HG02981 (cell line): ENCODE data around the gene IFNL4.
"Not testable (repeated sequence)": the region's sequence is repeated elsewhere in the genome, so short reads cannot be mapped to it uniquely, and the experiment has no call there.

Experiments used
- ATAC-seq: cut with Tn5 transposase; IDR thresholded peaks from one replicate; pipeline ENCODE4 v1.9.1; 2021; ENCODE audit warnings: mild to moderate bottlenecking, moderate library complexity; ENCODE audit not compliant: unreplicated experiment

Gene IFNL4

DNA sequence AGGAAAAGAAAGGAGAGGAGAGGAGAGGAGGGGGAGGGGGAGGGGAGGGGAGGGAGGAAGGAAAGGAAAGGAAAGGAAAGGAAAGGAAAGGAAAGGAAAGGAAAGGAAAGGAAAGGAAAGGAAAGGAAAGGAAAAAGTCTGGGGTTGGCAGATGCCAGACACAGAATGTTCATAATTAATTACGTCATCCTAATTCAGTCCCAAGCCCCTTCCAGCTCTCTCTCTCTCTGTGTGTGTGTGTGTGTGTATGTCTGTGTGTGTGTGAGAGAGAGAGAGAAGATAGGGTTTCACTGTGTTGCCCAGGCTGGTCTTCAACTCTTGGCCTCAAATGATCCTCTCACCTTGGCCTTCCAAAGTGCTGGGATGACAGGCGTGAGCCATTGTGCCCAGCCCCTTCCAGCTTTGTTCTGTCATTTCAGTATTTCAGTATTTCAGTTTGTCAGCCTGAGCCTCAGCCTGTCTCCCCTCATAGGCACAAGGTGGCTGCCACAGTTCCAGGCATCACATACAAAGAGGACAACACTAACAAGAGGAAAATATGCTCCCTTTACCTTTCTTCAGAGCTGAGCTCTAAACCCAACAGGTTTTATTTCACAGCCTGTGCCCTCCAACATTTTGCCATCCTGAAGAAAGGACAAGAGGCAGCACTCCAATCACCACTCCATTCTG lies 18.4 kb downstream of the IFNL4 start:
- no peak for ATAC-seq

DNA sequence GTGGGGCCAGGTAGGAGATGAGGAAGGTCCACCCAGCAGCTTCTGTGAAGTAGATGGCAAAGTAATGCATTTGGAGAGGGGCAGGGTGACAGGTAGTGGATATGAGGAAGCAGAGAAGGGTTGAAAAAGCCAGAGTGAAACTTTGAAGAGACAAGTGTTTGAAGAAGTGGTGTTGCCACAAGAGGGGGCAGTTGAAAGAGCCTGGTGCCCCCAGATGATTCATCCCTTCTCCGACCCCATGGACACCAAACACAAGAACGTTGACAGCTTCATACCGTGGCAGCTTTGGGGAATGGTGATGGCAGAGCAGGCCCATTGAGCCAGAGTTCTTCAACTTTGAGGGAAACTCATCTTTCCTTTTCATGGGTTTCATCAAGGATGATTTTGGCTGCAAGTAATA lies 23.7 kb downstream of the IFNL4 start:
- no peak for ATAC-seq

DNA sequence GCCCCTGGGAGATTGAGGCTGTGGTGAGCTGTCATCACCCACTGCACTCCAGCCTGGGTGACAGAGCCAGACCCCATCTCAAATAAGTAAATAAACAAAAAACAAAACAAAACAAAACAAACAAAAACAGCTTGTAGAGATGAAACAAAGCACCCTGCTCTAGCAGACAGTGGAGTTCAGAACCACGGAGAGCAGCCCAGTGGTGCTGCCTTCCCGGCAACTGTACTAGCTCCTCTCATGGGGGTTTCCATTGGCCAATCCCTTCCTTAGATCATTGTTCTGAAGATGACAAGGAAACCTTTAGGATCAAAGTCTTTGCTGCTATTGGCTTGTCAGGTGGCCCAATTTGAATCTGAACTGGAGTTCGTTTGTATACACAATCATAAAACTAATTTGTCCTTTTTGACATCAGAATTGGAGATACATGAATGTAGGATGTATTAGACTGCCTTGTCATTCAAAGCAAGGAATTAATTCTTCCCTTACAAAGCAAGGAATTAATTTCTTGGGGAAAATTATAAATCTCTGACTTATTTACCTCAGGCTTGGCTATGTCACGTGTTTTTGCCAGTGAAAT lies 24.9 kb downstream of the IFNL4 start:
- no peak for ATAC-seq

DNA sequence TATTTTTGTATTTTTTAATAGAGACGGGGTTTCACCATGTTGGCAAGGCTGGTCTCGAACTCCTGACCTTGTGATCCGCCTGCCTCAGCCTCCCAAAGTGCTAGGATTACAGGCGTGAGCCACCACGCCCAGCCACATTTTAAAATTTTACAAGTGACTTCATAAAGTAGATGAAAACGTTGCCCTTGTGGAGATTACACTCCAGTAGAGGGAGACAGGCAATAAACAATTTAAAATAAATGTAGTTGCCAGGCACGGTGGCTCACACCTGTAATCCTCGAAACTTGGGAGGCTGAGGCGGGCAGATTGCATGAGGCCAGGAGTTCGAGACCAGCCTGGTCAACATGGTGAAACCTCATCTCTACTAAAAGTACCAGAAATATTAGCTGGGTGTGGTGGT lies 29.5 kb downstream of the IFNL4 start:
- not testable (repeated sequence) for ATAC-seq

DNA sequence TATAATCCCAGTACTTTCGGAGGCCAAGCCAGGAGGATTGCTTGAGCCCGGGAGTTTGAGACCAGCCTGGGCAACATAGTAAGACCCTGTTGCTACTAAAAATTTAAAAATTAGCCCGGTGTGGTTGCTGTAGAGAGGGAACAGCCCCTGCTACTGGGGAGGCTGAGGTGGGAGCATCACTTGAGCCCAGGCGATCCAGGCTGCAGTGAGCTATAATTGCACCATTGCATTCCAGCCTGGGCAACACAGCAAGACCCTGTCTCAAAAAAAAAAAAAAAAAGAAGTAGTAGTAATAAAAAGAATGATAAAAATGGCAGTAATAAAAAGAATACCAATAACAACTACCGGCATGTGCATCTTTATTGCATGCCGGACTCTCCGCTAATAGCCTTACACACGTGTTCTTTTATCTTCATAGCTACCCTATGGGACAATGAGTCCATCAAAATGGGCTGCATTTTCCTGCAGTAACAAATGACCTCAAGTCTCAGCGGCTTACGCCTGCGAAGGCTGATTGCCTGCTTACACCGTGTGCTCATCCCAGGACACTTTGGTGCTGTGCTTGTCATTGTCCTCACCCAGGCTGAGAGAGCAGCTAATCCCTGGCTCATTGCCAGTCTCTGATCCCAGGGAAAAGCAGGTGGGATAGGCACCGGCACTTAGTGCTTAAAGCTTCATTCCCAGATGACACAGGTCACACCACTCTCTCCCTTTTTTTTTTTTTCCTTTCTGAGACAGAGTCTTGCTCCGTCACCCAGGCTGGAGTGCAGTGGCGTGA lies 30.2 kb downstream of the IFNL4 start:
- no peak for ATAC-seq

DNA sequence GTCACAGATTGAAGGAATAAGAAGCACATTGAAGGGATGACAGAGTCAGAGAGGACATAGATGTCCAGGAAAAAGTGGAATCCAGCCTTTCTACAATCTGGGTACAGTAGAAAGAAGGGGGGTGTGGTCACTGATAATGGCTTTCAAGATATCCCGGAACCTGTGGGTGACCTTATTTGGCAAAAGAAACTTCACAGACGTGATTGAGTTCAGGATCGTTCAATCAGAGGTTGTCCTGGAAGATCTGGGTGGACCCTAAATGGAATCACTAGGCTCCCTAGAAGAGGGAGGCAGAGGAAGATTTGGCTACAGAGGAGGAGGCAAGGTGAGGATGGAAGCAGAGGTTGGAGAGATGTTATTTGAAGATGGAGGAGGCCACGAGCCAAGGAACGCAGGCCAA lies 31.6 kb downstream of the IFNL4 start:
- no peak for ATAC-seq

DNA sequence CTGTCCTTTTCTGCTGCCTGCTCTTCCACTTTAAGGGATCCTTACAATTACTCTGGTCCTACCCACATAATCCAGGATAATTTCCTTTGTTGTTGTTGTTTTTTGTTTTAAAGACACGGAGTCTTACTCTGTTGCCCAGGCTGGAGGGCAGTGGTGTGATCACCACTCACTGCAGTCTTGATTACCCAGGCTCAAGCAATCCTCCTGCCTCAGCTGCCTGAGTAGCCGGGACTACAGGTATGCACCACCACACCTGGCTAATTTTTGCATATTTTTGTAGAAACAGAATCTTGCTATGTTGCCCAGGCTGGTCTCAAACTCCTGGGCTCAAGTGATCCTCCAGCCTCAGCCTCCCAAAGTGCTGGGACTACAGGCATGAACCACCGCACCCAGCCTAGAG lies 33.3 kb downstream of the IFNL4 start:
- not testable (repeated sequence) for ATAC-seq

DNA sequence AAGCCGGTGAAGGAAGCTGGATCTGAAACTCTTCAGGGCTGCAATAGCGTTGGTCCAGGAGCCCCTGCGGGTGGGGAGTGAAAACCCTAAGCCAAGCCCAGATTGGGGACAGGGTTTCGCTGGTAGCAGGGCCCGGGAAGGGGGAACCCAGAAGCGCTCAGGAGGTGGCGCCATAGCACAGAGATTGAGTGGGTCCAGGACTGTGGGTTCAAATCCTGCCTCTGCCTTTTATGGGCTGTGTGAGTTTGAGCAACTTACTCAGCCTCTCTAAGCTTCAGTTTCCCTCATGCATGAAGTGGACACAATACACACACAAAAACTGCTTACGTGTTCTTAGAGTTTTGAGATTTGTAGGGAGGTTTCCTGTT lies 36.3 kb downstream of the IFNL4 start:
- no peak for ATAC-seq

DNA sequence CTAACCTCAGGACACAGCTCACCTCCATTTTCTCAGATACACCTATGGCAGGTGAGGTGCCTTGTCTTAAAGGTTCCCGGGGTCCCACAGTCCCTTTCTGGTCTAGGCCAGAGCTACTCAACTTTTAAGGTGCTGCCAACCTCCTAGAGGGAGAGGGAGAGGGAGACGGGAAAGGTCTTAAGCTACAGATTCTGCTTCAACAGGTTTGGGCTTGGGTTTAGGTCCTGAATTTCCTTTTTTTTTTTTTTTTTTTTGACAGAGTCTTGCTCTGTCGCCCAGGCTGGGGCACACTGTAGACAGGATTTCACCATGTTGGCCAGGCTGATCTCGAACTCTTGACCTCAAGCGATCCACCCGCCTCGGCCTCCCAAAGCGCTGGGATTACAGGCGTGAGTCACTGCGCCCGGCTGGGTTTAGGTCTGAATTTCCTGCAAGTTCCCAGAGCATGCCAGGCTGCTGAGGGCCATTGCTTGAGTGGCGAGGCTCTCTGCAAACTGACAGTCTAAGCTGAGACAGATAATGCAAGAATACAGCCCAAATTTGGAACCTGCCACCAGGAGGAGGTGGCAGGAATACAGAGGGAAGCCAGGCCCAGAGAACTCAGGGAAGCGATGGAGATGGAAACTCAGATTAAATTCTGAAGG lies 36.8 kb downstream of the IFNL4 start:
- no peak for ATAC-seq

DNA sequence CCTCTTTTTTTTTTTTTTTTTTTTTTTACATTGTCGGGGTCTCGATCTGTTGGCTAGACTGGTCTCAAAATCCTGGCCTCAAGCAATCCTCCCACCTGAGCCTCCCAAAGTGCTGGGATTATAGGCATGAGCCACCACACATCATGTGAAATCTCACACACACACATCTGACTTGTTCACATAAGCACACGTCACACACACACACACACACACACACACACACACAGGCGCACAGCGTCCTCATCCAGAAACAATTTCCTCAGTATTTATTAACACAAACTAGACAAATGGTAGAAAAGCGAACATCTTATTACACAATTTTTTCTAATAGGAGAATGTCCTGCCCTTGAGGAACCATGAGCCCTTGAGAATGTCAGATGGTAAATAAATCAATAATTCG lies 39.5 kb downstream of the IFNL4 start:
- ATAC-seq = no peak

DNA sequence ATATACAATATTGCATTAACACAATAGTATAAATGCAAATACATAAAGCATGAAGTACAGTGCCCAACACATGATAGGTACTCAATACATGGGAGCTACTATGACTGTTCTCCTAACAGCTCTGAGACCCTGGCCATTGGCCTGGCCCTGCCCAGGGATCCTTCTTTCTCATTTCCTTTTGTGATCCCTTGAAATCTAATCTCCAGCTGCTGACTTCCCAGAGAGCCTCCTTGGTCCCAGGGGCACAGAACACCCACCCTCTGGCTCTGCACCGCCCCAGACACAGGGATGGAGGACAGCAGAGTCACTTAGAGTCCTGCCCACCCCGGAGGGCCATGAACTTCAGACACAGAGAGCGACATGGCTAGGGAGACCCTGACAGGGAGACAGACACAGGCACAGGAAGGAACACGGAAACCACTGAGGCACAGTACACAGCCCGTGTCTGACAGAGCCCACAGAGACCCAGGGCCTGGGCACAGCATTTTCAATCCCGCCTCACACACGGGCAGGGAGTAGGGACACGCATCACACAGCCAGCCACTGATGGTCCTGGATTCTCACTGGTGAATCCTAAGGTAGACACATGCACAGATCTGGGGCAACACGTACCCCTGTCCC lies 40.4 kb downstream of the IFNL4 start:
- ATAC-seq = no peak

DNA sequence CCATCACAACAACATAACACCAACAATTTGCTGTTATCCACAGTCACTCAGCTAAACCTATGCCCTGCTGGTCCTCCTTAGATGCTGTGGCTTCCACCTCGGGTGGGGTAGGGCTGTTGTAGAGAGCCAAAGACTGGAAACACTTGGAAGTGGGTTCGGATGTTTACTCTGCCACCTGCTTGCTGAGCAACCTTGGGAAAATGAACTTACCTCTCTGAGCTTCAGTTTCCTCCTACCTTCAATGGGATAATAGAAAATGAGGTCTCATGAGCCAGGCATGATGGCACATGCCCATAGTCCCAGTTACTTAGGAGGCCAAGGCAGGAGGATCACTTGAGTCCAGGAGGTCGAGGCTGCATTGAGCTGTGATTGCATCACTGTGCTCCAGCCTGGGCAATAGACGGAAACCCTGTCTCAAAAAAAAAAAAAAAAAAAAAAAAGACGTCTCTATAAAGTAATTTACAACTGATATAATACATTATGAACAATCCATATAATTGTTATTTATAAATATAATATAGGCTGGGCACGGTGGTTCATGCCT lies 41.3 kb downstream of the IFNL4 start:
- ATAC-seq = no peak

DNA sequence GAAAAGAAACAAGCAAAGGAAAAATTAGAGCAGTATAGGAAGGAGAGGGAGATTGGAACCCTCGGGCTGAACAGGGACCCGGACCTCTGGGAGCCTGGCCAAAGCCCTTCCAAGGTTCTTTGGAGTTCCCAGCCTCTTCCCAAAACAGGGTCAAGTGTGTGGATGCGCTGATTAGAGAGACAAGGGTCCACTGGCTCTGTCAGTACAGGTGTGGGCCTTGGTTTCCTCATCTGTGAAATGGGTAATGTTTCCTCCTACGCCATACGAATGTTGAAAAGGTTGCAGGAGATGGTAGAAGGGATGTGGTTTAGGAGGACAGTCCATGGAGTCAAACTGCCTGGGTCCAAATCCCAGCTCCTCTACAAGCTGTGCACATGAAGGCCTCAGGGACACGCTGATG lies 42.5 kb downstream of the IFNL4 start:
- ATAC-seq = no peak

DNA sequence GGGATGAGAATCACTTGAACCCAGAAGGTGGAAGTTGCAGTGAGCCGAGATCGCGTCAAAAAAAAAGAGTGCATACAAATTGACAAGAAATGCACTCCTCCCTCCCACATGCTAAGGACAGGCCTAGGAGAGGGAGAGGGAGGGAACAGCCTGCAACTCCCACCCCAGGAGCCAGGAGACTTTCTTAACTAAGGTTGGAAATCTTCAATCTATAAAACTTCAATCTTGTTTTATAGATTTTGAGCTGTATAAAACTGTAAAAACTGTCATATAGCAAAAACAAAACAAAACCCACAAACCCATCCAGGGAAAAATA lies 43.2 kb downstream of the IFNL4 start:
- no peak for ATAC-seq

DNA sequence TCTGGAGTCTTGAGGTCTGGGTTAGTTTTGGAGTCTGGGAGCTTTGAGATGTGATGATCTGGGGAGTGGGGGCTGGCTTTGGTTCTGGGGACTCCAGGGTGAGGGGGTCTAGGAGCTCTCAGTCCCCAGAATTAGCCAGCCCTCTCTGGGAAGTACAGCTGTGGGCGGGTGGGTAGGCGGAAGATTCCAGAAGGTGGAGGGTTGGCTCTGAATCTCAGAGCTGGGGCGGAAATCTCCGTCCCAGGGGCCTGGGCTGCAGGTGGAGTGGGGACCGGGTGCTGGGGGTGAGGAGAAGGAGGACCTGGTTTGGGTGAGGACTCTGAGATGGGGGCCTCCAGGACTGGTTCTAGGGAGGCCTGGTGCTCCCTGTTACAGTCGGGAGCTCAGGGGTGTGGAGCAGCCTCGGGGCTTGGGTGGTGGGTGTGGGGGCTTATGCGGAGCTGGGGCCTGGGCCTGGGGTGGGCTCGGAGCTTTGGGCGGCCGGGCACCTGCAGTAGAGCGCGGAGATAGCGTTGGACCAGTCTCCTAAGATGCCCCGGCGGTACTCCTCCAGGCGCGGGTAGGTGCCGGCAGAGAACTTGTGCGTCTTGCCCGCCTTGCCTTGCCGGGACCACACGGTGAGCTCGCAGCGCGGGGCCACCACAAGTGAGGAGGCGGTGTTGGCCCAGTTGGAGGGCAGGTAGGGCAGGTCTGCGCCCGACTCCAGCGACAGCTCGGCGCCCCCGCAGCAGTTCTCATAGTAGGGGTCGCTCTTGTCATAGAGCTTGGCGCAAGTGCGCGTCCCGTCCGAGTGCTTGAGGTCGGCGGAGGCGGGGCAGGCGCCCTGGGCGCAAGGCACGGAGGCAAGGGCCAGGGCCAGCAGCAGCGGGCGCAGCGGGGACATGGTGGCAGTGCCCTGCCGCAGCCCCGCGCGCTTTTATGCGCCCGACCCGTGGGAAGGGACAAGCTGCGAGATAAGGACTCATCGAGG lies 45.0 kb downstream of the IFNL4 start, which contains the start of gene SYCN:
SYCN (minus strand) TSS at position 892 of the 970 bp plus-strand sequence; CDS start at position 883, 9 bp downstream.
- no peak for ATAC-seq

DNA sequence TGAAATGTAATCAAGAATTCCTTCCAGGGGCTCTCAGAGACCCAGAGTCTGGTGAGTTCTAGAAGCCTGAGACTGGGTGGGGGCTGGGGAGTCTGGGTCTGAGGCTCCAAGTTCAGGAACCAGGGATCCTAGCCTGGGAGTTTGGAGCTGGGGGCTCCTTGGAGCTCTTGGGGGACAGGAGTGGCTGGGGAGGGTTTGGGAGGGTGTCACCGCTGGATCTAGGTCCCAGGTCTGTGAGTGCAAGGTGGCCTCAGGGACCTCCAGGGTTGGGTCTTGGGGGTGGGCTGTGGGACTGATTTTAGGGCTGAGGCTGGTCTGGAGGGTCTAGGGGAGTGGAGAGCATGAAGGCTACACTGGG lies 45.7 kb downstream of the IFNL4 start:
- no peak for ATAC-seq

DNA sequence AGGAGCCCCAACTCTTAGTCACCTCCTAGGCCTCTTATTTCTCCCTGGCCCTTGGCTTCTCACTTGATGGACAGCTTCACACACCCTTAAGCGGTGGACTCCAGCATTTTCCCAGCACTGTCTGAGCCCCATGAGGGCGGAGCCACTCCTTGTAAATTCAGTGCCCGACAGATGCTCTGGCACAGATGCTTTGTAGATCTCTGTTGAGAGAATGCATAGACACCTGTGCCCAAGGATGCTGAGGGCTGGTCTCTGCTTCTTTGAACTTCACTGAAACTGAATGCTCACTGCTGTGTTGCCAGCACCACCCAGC lies 47.9 kb downstream of the IFNL4 start:
- ATAC-seq = no peak

DNA sequence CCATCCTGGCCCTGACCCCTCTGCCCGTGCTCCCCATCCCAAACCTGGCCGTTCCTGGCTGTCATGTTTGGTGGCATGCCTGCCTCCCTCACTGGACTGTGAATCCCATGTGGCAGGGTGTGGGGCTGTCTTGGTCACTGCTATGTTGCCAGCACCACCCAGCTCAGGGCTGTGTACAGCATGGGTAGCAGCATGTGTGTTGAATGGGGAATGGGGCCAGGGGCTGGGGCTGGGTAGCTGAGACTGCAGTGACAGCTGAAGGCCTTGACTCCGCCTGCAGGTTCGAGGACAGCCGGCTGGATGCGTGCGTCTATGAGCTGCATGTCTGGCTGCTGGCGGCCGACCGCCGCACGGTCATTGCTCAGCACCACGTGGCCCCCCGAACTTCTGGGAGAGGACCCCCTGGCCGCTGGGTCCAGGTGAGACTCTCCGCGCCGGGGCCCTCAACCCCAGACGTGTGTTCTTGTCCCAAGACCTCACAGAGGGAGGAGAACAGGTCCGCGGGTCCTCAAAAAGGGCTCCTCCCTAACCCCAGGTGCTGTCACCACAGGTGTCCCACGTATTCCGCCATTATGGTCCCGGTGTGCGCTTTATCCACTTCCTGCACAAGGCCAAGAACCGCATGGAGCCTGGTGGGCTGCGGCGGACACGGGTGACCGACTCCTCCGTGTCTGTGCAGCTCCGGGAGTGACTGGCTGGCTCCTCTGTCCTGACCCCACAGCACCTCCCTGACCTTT lies 48.4 kb downstream of the IFNL4 start:
- ATAC-seq = no peak

DNA sequence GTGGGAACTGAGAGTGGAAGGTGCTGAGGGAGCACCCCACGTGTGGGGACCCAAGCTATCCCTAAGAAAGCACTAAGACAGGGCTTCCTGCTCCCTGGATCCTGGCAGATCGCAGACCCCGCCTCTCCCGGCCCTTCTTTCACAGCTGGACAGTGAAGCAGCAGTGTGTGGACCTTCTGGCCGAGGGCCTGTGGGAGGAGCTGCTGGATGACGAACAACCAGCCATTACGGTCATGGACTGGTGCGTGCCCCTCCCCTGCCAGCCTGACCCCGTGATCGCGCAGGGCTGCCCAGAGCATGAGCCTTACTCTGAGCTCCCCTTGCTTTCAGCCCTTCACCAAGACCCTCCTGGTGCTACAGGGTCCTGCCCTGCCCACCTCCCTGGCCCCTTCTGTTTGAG lies 49.6 kb downstream of the IFNL4 start:
- no peak for ATAC-seq

DNA sequence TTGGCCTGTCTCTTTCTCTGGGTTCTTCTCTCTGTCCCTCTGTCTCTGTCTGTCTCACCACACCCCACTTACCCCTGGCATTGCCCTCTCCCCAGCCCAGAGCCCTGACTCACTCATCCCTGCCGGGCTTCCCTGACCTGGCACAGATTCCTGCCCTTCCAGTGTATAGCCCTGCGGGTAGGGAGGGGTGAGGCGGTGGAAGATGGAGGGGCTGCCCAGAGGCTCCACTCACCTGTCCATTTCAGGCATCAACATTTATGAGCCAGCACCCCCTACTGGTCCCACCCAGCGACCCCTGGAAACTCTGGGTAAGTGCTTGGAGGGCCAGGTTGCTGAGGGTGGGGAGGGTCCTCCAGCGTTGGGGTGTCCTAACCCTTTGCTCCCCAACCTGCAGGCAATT lies 50.8 kb downstream of the IFNL4 start:
- no peak for ATAC-seq
